NCI-H1092 treated with DMSO at 0.1 percent for 48 hours (cell line): ENCODE data around the gene AATF.

ENCODE experiments used
- DNase-seq: peaks from one replicate; lab custom pipeline; 2025; lab: John Stamatoyannopoulos, UW

The AATF gene

GRCh38 chr17:37081287-37081686 is 132.5 kb downstream of the AATF start:
- no peak for DNase-seq

GRCh38 chr17:37082311-37082860 is 133.6 kb downstream of the AATF start:
- DNase-seq, result no peak

DNA sequence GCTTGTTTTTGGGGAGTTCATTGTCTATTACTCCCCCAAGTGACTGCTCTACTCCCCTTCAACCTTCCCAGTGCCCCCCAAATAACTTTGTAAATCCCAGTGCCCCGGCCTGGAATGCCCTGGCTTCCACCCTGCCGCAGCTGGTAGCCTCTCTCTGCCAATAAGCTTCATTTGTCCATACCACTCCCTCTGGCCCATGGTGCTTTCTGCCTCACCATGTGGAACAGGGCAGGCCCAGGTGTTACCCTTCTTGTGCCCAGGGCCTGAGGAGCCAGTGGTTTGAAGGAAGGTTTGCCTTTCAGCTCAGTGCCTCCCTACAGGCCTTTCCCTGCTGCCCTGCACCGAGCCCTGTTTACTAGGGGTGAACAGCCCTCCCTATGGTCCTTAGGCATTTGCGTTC is 134.2 kb downstream of the AATF start:
- DNase-seq, result no peak

GRCh38 chr17:37083456-37083855 is 134.7 kb downstream of the AATF start:
- DNase-seq, result no peak

DNA sequence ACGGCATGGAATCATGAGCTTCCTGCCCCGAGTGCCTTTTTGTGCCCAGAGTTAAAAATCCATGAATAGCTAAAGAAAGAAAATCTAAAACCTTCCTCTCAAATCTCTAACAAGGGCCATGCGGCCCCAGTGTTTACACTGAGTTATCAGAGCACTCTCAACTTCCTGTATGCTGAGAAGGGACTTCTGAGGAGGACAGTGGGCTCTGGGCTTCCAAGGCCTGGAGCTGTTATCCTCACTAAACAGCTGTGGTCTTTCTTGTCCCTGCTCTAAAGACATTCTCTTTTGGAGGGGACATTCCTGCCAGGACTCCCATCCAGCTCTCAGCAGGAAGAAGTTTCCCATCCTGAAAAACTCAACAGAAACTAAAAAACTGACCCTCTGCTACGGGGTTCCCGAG is 135.6 kb downstream of the AATF start:
- no peak for DNase-seq

DNA sequence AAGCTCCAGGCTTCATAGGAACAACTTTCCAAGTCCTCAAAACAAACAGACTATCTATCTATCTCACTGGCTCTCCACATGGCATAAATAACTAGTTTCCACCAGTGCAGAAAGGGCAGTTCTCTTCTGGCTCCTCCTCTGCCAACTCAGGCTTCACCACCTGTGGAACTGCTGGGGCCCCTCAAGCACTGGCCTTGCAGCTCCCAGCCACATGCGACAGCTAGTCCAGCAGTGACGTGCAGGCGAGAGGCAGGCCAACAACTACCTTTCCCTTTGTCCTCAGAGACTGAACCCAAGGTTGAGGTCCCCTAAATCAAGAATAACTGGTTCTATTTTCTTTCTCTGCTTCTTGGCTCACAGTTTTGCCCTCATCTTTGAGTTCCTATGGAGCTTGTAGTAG is 137.6 kb downstream of the AATF start:
- no peak for DNase-seq

- no peak for DNase-seq
Measured at GRCh38 chr17:37086948-37087347, 138.2 kb downstream of the AATF start.

DNA sequence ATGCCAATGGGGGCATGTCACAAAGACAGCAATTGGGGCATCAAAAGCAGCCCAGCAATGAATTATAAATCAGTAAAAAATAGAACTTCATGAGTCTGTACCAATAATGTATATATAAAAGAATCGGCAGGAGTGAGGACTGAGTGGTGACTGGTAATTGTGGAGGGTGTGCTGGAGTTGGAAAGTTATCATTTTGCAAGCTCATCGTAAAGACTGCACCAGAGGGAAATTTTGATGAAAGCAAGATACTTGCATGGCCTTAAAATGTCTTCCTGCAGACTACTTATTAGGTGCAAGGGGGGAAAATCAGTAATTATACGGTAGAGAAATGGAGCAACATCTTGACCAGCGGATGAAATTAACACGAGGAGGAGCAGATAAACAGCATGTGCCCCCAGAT is 138.9 kb downstream of the AATF start:
- DNase-seq, result no peak

- no peak for DNase-seq
Measured at GRCh38 chr17:37088459-37088858, 139.7 kb downstream of the AATF start.

GRCh38 chr17:37088913-37089312 is 140.2 kb downstream of the AATF start:
- DNase-seq, result no peak

GRCh38 chr17:37089956-37090355 is 141.2 kb downstream of the AATF start:
- no peak for DNase-seq

GRCh38 chr17:37090941-37091340 is 142.2 kb downstream of the AATF start:
- no peak for DNase-seq

DNA sequence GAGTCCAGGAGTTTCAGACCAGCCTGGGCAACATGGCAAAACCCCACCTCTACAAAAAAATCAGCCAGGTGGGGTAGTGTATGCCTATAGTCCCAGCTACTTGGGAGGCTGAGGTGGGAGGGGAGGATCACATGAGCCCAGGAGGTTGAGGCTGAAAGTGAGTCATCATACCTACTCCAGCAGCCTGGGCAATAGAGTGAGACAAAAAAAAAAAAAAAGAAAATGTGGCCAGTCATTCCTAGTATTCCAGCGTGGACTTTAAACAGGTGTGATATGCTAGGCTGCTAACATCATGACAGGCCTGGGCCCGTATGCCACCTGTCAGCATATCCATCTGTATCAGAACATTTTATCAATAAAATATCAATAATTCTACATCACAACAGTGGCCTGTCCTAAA is 143.3 kb downstream of the AATF start:
- DNase-seq, result no peak

DNA sequence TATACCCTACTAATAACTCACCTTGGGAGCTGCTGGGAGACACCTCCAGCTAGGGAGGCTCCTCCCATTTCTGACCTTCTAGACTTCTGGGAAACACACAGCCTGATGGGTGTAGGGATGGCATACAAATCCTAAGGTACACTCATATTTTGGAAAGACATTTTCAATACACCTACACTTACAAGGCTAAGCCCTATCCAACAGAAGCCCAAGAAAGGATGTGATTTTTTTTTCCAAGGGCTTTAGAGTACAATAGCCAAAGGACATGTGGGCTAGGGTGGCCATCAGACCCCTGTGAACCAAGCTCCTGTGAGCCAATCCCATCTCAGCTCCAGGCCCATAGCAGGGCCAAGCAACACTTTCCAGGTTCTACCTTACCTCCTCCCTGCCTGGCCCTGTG is 143.9 kb downstream of the AATF start:
- no peak for DNase-seq

GRCh38 chr17:37094391-37094790 is 145.6 kb downstream of the AATF start:
- no peak for DNase-seq

- DNase-seq, result no peak
Measured at GRCh38 chr17:37096071-37096470, 147.3 kb downstream of the AATF start.

GRCh38 chr17:37097154-37097553 is 148.4 kb downstream of the AATF start:
- DNase-seq, result no peak

DNA sequence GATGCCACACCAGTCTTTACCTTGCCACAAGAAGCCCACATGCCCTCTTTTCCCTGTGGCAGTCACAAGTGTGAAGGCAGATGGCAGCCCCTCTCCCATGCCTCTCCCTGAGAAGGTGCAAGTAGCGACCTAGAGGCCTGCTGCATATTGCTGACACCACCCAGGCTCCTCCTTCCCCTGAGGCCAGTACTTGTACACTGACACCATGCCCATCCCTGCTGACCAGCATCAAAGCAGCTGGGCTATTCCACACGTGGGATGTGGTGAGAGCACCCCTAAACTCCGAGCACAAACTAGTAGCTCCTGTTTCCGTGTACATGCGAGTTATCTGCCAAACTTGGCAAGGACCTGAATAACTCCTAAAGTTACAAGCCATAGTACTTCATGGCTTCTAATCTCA is 149.4 kb downstream of the AATF start:
- no peak for DNase-seq

GRCh38 chr17:37098910-37099664 is 150.3 kb downstream of the AATF start:
- no peak for DNase-seq

DNA sequence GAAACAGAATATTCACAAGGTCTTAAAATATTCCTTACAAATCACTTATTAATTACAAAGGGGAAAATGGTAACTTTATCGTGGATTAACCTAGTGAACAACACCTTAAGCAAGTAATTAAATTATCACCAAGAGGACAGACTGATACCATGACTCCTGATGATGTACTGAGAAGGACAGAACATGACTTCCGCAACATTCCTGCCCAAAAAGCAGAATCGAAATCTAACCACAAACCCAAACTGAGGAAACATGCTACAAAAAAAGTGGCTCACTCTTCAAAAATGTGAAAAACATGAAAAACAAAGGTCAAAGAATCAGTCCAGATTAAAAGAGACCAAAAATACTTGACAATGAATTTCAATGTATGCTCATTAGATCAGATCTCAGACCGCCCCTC is 151.5 kb downstream of the AATF start:
- no peak for DNase-seq

DNA sequence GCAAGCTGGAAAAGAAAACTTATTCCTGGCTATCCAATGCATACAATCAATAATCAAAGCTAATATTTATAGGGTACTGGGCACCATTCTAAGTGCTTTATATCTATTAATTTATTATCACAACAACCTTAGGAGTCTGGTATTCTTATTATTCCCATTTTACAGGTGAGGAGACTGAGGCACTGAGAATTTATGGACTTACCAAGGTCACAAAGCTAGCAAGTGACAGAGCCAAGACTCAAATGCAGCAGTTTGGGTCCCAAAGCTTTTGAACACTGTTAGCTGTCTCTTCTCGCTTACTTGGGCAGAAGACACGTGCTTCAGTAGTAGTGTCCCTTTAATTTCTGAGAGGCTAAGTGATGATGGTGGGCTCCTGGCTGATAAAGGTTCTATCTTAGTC is 152.6 kb downstream of the AATF start:
- DNase-seq, result no peak

DNA sequence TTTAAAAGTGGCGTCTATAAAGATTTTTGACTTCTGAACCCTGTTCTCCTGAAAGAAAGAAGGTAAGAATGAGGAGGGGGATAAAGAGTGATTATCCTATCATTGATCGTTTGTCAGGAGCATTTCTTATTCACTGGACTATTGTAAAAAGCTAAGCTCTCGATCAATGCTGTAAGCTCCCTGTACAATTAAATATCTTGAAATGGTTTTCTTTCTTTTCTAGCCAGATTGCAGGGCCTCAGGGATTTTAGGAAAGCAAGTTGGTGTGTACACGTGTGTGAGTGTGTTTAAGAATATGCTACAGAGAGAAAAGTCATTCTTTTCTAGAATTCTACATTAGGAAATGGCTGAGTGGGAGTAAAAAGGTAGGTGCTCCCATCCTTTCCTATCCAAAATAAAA is 154.5 kb downstream of the AATF start:
- no peak for DNase-seq

DNA sequence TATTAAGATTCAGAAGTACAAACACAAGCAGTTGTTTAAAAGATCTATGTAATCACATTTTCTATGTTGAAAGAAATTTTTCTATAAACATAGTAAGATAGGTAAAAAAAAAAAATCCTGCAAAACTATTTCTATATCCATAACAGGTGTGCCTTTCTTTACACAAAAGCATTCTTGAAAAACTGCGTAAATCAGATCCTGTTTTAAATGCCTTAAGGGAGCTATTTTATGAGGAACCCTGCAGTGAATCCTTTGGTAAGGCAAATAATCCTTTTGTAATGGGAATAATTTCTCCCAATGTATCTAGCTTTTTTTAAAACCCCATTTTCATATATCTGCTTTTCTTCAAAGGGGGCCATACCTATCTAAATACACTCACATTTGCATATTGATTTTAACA is 157.3 kb downstream of the AATF start:
- DNase-seq, result no peak
